ENCODE data around the gene DPEP3.

DNA sequence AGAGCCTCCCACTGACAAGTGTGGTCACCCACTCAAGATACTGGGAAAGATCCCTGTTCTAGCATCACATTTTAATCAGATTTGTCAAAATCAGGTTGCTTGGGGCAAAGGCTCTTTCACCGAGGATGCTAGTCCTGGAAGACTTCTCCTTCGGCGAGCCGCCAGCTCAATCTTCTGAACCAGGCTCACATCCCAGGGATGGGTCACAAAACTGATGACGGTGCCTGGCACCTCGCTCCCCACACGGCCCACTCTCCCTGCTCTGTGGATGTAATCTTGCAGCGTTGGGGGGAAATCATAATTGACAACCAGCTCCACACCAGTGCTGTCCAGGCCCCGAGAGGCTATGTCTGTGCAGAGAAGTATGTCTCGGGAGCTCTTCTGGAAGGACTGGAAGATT is 41.2 kb upstream of the DPEP3 start:
- TF ChIP-seq SNAI2 (CRISPR knock-in tag; IDR thresholded peaks at IDR 0.05): no peak
- TF ChIP-seq, protein P1, sequence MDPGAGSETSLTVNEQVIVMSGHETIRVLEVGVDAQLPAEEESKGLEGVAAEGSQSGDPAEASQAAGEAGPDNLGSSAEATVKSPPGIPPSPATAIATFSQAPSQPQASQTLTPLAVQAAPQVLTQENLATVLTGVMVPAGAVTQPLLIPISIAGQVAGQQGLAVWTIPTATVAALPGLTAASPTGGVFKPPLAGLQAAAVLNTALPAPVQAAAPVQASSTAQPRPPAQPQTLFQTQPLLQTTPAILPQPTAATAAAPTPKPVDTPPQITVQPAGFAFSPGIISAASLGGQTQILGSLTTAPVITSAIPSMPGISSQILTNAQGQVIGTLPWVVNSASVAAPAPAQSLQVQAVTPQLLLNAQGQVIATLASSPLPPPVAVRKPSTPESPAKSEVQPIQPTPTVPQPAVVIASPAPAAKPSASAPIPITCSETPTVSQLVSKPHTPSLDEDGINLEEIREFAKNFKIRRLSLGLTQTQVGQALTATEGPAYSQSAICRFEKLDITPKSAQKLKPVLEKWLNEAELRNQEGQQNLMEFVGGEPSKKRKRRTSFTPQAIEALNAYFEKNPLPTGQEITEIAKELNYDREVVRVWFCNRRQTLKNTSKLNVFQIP (CRISPR knock-in tag; IDR thresholded peaks at IDR 0.05; ENCODE audit: borderline replicate concordance, low read depth): no peak
- TF ChIP-seq PPARA (CRISPR knock-in tag; IDR thresholded peaks at IDR 0.05; ENCODE audit: borderline replicate concordance): no peak
- TF ChIP-seq ARNTL (CRISPR knock-in tag; IDR thresholded peaks at IDR 0.05; ENCODE audit: borderline replicate concordance, low read depth): no peak
